DND-41 (cell line): ENCODE data around the gene ARF1.
A peak's percentile ranks its signal among the peaks of the same experiment; 100 is the strongest.

Experiments used
- CTCF ChIP-seq: IDR thresholded peaks from 2 replicates; pipeline ENCODE4 v1.5.1; 2012; ENCODE audit warnings: borderline replicate concordance, low read length, moderate library complexity, mild to moderate bottlenecking; ENCODE audit not compliant: poor library complexity, severe bottlenecking; ENCODE audit errors: extremely low read depth
- EZH2 ChIP-seq: IDR thresholded peaks from 3 replicates; pipeline ENCODE4 v1.6.1; 2012; ENCODE audit warnings: borderline replicate concordance, low read depth, mild to moderate bottlenecking, moderate library complexity, low read length, inconsistent platforms; ENCODE audit not compliant: severe bottlenecking

- peak; percentile 5 for TF ChIP-seq CTCF
- TF ChIP-seq EZH2: no peak
Measured at GRCh38 chr1:228073857-228074545, 8.5 kb upstream of the ARF1 start.
